ENCODE data around the gene TRIM38.
"Not testable (repeated sequence)": the region's sequence is repeated elsewhere in the genome, so short reads cannot be mapped to it uniquely, and the experiment has no call there.

The TRIM38 gene

GRCh38 chr6:26000366-26001144 lies 38.0 kb downstream of the TRIM38 start:
- no peak for TF ChIP-seq CTCF (conservative IDR thresholded peaks at IDR 0.05)
- no peak for TF ChIP-seq ZFX (IDR thresholded peaks at IDR 0.05)
- no peak overlapping the region for H3K27ac ChIP-seq

DNA sequence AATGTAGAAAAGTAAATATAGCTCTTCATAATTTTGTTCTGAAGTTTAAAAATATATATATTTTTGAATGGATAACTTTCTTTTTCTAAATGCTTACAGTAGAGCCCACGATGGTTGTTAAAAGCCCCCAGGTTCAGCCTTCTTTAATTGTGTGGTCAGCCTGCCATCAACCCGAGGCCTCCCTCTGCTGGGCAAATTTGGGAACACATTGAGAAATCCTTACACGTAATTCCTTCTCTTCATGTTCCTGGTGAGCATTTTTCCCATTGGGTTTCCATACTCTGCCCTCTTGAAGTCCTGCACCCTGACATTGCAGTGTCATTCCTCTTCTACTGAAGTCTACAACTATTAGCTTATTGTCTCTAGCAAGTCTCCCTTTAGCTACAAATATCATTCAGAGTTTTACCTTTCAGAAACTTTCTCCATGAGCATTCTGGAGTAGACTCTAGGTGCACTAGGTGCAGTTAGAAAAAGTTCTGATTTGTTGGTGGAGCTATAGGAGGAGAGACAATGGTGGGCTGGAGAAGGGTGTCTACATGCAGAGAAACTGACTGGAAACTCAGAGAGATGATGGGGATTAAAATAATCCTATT lies 40.6 kb downstream of the TRIM38 start:
- no peak overlapping the region for H3K27ac ChIP-seq
- TF ChIP-seq ZFX (IDR thresholded peaks at IDR 0.05) (no peak), CTCF (conservative IDR thresholded peaks at IDR 0.05) (peak; percentile 93)

DNA sequence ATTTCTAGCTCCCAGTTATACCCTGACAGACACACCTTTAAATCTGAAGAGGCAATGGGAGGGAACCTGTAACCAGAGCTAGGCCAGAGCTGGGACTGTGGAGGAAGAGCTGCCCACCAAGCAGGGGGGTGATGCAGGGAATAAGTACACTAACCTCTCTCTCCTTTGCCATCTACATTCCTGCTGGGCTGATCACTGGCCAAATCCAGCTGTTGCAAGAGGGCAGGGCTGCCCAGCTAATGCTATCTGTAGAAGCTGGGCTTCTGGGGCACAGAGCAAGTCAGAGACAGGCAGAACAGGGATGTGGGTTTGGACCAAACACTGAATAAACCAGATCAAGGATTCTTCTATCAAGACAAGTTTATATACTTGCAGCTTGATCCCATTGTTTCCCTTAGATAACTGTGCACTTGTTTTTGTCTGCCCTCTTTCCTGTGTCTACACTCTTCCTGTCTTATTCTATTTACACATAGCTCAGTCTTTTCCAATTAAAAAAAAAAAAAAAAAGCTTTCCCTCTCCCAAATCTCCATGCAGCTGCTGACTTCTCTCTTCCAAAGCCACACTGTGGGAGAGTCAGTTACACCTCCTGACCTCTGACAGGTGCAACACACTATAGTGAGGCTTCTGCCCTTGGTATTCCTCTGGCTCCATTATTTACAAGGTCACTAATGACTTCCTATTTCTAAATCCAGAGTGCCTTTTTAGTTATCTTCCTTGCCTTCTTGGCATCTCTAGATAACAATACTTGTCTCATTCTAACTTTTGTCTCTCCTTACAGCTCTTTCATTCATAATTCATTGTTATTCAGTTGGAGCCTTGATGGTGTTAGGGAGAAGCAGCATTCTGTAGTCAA lies 43.7 kb downstream of the TRIM38 start:
- TF ChIP-seq CTCF (conservative IDR thresholded peaks at IDR 0.05), result no peak
- no peak overlapping the region for H3K27ac ChIP-seq

DNA sequence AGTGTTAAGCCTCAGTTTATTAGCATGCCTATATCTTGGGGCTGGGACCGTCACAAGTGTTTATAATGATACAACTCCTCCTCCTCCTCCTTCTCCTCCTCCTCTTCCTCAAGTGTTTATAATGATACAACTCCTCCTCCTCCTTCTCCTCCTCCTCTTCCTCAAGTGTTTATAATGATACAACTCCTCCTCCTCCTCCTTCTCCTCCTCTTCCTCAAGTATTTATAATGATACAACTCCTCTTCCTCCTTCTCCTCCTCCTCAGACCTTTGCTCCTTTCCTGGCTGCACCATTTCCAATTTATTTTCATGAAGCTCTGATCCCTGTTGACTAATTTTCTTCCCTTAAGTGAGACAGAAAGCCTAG lies 44.3 kb downstream of the TRIM38 start:
- H3K27ac ChIP-seq, result not testable (repeated sequence)

GRCh38 chr6:26008470-26008869 lies 45.9 kb downstream of the TRIM38 start:
- TF ChIP-seq CTCF (conservative IDR thresholded peaks at IDR 0.05) (no peak), ZFX (IDR thresholded peaks at IDR 0.05) (no peak)
- H3K27ac ChIP-seq, result no peak overlapping the region

- no peak overlapping the region for H3K27ac ChIP-seq
- TF ChIP-seq ZFX (IDR thresholded peaks at IDR 0.05) (no peak), CTCF (conservative IDR thresholded peaks at IDR 0.05) (no peak)
These were observed 47.2 kb downstream of the TRIM38 start for GRCh38 chr6:26009817-26010216.

- H3K27ac ChIP-seq, result no peak overlapping the region
- TF ChIP-seq ZFX (IDR thresholded peaks at IDR 0.05), result no peak
- no peak for TF ChIP-seq CTCF (conservative IDR thresholded peaks at IDR 0.05)
These were observed 49.5 kb downstream of the TRIM38 start for GRCh38 chr6:26012061-26012460.

DNA sequence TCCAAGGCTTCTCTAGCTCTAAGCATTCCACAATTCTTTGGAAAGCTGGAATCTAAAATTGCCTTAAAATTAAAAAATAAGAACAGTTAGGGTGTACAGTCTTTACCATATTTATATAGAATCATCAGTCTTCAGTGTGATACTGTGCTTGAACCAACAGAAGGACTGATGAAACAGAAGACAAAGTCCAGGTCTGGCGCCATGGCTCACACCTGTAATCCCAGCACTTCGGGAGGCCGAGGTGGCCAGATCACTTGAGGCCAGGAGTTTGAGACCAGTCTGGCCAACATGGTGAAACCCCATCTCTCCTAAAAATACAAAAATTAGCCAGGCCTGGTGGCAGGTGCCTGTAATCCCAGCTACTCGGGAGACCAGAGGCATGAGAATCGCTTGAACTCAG lies 51.8 kb downstream of the TRIM38 start:
- H3K27ac ChIP-seq, result not testable (repeated sequence)

All from C4-2B (cell line).